KG1 (cell line): ENCODE data around the gene WNT10A.

ENCODE experiments used
- DNase-seq: peaks from one replicate; lab custom pipeline; 2025; lab: John Stamatoyannopoulos, UW

The WNT10A gene

DNA sequence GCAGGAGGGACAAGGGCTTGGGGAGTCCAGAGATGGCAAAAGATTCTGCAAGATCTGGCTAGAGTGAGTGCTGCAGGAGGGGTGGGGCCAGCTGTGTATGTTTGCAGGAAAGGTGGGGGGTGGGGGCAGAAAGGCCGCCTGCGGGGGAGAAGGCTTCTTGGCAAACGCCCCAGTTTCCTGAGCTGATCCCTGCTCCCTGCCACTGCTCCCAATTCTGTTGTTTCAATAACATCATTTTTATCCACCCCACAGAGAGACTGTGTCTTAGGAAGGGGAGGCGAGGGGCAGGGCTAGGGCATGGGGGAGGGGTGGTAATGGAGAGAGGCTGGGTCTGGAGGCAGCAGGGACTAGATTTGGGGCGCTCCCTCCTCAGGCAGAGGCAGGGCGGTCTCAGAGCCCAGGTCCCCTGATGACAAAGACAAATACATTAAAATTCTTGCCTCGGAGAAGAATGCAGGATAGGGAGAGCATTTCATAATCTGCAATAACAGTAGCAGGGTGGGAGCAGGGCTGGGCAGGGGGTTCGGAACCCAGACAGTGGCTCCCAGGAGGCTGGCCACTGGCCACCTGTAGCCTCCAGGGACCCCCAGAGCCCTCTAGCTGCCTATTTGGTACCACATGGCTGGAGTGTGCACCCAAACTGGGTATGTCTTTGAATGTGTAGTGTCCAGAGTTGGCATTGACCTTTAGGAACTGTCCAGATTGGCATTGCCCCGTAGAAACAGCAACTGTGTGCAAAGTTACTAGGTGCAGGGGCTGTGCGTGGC is 23.1 kb upstream of the WNT10A start:
- DNase-seq: no peak

- no peak for DNase-seq
Measured at GRCh38 chr2:218858138-218858445, 22.6 kb upstream of the WNT10A start.

GRCh38 chr2:218858671-218859555 is 21.7 kb upstream of the WNT10A start:
- no peak for DNase-seq

- no peak for DNase-seq
Measured at GRCh38 chr2:218859556-218859987, 21.1 kb upstream of the WNT10A start, which contains the start of gene WNT6. Gene WNT6, plus strand, starts transcription at chr2:218859805. Its CDS starts 233 bp downstream, at chr2:218860038.

DNA sequence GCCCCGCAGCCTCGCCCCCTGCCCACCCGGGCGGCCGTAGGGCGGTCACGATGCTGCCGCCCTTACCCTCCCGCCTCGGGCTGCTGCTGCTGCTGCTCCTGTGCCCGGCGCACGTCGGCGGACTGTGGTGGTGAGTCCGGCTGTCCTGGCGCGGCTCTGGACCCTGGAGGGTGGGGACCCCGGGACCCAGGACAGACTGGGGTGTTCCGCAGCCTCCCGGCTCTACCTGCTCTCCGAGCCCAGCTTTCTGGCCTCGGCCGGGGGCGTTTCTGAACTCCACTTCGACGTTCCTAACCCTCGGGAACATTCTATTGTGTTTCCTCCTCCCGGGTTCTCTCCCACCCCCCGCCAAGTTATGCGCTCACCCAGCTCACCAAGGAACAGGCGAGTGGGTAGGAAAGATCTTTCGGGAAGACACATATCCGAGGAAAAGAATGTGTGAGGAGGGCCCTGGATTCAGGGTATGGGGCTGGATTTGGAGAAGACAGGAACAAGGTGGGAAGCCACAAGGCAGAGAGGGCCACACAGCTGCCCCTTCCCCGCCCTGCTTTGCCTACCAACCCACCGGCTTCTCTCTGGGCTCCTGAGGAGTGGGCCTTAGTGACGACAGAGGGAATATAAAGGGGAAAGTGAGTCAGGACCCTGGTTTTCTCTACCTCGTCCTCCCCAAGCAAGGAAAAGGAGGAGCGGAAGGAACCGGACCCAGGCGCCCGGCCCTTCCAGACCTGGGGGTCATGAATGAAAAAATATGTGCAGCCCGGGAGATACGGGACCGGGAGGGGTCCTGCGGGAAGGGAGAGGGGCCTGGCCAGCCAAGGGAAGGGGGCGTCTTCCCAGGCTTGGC is 20.4 kb upstream of the WNT10A start:
- no peak for DNase-seq

GRCh38 chr2:218860950-218861381 is 19.7 kb upstream of the WNT10A start:
- DNase-seq: no peak

GRCh38 chr2:218861645-218862318 is 18.9 kb upstream of the WNT10A start:
- no peak for DNase-seq

DNA sequence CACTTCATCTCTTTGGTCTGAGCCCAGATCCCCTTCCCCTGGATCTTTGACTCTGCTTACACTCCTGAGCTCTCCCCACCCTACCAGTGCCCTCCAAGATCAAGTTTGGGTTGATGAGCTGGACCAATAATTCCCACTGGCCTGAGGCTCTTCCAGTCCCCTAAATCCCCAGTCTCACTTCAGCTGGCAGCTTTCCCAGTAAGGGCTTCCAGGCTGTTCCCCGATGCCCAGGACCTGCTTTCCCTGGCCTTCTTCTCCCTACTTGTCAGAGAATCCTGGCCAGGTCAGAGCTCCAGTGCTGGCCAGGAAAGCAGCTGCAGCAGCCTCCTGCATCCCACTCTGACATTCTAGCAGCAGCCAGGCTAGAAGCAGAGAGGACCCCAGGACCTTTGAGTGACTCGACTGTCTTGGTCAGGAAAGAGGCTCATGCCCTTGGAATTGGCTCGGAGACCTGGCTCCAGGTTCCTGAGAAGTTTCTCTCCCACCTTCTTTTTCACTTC is 17.6 kb upstream of the WNT10A start:
- DNase-seq: no peak

GRCh38 chr2:218865396-218865795 is 15.3 kb upstream of the WNT10A start:
- DNase-seq: no peak

DNA sequence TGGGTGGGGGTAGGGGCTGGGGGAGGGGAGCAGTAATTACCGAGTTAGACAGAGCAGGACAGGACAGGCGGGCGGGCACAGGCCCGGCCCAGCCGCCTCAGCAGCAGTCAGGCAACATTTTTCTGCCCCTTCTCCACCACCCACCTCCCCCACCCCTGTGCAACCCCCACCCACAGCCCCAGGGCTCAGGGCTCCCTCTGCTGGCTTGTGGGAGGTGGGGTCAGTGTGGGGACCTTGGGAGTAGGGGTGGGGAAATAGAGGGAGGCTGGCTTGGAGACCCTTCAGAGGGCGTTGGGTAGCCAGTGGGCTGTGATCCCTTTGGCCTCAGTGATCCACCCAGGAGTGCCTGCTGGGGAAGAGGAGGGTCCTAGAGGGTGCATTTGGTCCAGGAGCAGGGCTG is 14.7 kb upstream of the WNT10A start:
- DNase-seq: no peak

DNA sequence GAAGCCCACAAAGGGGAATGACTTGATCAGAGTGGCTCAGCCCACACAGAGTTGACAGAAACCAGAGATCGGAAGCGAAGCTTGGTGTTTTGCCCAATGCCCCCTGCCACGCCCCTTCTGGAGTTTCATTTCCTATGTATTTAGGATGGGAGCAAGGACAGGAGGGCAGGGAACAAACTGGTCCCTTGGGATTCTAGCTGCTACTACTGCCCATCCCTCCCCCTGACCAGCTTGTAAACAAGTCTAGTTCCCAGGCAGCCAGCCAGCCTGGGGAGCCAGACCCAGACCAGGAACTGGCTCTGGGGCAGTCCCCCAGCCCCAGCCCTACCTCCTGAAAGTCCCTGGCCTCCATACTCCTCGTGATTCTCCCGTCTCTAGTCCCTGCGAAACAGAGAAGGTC is 12.8 kb upstream of the WNT10A start:
- no peak for DNase-seq

- DNase-seq: no peak
Measured at GRCh38 chr2:218869064-218869463, 11.6 kb upstream of the WNT10A start.

GRCh38 chr2:218870984-218871344 is 9.7 kb upstream of the WNT10A start:
- no peak for DNase-seq

DNA sequence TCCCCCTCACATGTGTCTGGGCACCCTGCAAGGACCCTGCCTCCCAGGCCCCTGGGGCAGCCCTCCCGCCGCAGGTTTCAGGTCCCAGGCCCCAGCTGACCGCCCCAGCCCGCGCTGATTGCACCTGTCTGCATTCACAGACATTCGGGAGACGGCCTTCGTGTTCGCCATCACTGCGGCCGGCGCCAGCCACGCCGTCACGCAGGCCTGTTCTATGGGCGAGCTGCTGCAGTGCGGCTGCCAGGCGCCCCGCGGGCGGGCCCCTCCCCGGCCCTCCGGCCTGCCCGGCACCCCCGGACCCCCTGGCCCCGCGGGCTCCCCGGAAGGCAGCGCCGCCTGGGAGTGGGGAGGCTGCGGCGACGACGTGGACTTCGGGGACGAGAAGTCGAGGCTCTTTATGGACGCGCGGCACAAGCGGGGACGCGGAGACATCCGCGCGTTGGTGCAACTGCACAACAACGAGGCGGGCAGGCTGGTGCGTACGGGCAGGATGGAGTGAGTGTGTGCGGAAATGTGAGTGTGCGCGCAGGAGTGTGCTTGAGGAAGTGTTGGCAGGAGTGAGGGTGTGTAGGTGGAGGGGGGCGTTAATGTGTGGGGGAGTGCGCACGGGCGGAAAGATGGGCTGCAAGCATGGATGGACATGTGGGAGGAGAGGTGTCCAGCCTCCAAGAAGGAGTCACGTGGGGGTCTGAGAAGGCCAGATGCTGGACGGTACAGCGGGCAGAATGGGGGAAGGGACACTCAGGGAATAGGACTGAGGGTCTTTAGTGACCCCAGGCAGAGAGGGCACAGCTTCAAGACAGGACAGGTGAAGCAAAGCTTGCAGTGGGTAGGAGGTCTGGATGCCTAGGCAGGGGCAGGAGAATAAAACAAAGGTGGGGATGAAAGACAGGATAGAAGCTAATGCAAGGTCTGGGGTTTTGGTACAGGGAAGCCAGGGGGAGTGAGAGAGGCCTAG is 9.0 kb upstream of the WNT10A start:
- no peak for DNase-seq

DNA sequence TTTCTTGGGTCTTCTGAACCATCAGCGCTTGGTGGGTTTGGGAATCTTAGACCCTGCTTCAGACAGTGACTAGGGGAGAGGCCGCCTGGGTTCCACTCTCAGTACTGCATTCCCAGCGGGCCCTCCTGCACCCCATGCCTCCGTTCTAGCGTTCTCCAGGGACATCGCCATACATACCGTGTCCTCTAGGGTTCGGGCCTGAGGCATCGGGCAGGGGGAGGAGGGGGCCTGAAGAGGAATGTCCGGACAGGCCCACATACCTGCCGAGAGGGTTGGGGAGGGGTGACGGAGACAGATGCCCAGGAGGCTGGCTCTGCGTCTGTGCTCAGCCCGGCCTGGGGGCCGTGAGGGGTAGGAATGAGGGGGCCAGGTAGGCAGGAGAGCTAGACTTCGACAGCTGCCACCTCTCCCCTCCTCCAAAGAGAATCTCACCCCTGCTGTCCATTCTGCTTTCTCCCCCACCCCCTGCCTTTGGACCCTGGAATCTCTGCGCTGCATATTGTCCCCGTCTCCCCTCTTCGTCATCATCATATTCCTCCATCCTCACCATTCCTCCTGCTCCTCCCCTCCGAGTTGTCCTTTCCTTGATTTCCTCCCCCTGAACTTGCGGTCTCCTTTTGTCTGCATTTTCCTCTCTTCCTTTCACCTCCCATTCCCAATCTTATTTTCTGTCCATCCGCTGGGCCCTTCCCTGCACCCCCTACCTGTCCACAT is 7.8 kb upstream of the WNT10A start:
- DNase-seq: no peak

- no peak for DNase-seq
Measured at GRCh38 chr2:218873359-218874194, 7.1 kb upstream of the WNT10A start.

DNA sequence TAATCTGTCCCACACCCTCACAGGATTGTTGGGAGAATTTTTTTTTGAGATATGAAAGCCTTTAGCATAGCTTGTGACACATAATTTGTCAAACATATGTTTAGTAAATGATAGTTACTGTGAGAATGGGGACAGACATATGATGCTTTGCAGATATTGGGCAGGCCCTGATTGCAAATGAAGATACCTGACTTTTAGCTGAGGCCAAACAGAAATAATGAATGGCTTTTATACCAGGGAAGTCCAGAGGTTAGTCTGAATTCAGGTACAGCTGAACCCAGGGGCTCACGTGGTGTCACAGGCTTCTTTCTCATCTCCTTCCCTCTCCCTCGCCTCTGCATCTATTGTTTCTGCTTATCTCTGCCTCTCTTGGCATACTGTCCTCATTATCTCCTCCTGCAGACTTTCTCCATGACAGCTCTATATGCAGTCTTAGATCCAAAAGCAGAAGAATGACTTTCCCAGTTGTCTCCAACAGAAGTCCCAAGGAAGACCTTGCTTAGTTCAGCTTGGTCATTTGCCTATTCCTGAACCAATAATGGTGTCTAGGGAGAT is 4.9 kb upstream of the WNT10A start:
- DNase-seq: no peak

DNA sequence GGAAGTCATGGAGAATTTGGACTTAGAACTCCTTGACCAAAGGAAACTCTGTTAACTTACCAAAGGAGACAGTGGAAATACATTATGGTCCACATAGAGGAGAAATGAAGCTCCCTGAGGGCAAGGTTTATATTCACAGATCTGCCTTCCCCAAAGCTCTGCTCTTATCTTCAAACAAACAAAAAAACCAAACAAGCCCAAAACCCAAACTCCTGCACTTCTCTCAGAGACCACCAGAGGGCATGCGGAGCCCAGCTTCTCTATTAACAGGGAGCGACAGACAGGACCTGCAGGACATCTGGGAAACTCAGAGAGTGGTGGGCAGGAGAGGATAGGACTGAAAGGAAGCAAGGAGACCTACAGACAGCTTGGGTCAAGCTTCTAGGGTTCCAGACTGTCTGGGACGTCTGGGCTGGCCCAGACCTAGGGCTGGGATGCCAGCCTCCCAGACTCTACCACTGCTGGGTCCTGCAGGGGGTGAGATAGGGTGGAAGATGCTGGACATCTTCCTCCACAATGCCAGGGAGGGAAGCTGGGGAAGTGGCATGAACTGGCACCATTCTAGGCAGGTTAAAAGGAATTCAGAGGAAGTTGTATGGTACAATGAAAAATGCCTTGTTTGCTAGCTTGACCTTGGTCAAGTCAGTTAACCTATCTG is 4.0 kb upstream of the WNT10A start:
- peak; percentile 46 for DNase-seq
